Measurements from ENCODE around the gene CD84. TPM values are rescaled to one million over a fixed set of nuclear protein-coding genes. Genes with fewer than 3 reads are reported as not detected.

The CD84 gene
- total RNA-seq, 1 experiment from 2014 or later: not detected

DNA sequence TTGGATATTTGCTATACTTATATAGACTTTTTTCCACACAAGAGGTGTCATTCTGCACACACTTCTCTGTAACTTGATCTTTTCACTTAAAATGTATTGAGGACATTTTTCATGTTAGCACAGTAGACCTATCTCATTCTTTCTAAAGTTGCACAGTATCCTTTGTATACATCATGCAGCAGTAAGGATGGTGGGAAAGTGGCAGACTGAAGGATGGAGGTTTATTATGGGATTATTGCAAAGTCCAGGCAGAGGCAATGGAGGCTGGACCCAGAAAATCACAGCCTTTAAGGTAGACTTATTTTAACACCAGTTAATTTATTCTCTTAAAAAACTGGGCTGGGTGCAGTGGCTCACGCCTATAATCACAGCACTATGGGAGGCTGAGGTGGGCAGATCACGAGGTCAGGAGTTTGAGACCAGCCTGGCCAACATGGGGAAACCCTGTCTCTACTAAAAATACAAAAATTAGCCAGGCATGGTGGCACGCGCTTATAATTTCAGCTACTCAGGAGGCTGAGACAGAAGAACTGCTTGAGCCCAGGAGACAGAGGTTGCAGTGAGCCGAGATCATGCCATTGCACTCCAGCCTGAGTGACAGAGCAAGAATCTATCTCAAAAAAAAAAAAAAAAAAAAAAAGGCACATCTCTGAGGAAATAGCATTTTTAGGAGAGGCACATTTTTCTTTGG, 41.8 kb upstream of the CD84 start:
- intact Hi-C loops (cut with micrococcal nuclease): no loop called here
- BruUV-seq (replicated peaks): no TSS peak
- no peaks in the 10 kb centered on the region for H3K36me3 ChIP-seq (ENCODE audit: low read depth, low read length)
- ChIA-PET CTCF (no interaction called here), POLR2A (ENCODE audit: unreplicated experiment) (no interaction called here)
- H3K9ac ChIP-seq (ENCODE audit: low read length): no peak overlapping the region
- H3K9me2 ChIP-seq (replicated peaks; ENCODE audit: low read length): no peaks in the 10 kb centered on the region
- no peaks in the 10 kb centered on the region for H4K20me1 ChIP-seq (ENCODE audit: low read length)
- ATAC-seq (no peak), DNase-seq (no peak)
- peaks cover 67% of the 10 kb centered on the region for H3K27me3 ChIP-seq (ENCODE audit: low read length)
- H3K27ac ChIP-seq (ENCODE audit: low read length): no peak overlapping the region
- no peaks in the 10 kb centered on the region for H3K4me1 ChIP-seq (ENCODE audit: insufficient read depth, low read length)
- H3K79me2 ChIP-seq (ENCODE audit: low read length): no peaks in the 10 kb centered on the region
- no peak for TF ChIP-seq EZH2 (IDR thresholded peaks at IDR 0.05; ENCODE audit: low read length, unreplicated experiment)
- no peak for TF ChIP-seq EZH2phosphoT487 (IDR thresholded peaks at IDR 0.05; ENCODE audit: borderline replicate concordance, low read length)
- TF ChIP-seq, protein P1, sequence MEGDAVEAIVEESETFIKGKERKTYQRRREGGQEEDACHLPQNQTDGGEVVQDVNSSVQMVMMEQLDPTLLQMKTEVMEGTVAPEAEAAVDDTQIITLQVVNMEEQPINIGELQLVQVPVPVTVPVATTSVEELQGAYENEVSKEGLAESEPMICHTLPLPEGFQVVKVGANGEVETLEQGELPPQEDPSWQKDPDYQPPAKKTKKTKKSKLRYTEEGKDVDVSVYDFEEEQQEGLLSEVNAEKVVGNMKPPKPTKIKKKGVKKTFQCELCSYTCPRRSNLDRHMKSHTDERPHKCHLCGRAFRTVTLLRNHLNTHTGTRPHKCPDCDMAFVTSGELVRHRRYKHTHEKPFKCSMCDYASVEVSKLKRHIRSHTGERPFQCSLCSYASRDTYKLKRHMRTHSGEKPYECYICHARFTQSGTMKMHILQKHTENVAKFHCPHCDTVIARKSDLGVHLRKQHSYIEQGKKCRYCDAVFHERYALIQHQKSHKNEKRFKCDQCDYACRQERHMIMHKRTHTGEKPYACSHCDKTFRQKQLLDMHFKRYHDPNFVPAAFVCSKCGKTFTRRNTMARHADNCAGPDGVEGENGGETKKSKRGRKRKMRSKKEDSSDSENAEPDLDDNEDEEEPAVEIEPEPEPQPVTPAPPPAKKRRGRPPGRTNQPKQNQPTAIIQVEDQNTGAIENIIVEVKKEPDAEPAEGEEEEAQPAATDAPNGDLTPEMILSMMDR (conservative IDR thresholded peaks at IDR 0.05; ENCODE audit: low read depth, low read length): no peak
- no peak overlapping the region for H3K4me3 ChIP-seq (ENCODE audit: low read length)
- H2AFZ ChIP-seq (ENCODE audit: low read length): no peak overlapping the region
- H3K4me2 ChIP-seq (ENCODE audit: low read length): no peak overlapping the region
- no peaks in the 10 kb centered on the region for H3K9me3 ChIP-seq (ENCODE audit: low read length)
- H3F3A ChIP-seq (ENCODE audit: low read length, unreplicated experiment): no peaks in the 10 kb centered on the region

DNA sequence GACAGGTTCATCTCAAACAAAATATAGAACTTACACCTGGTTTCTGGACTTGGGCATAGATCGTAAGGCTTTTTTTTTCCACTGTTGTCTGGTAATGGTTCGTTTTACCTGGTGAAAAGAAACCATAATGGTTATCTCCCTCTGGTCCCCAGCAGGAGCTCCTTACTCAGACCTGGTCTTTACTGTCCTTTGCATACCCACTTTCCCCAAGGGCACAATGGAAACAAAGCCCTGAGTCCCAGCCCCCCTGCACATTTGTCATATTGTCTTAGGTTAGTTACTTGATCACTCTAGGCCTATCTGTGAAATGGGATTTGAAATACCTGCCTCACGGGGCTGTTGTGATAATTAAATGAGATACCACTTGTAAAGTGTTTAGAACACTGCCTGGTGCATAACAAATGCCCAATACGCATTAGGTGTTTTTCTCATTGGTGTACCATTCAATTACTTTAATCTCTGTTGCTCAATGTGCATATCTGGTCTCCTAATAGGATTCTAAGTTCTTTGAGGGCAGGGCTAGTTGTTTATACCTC, 40.5 kb upstream of the CD84 start:
- no peaks in the 10 kb centered on the region for H3K9me3 ChIP-seq (ENCODE audit: low read length)
- H3K27ac ChIP-seq (ENCODE audit: low read length): no peak overlapping the region
- ChIA-PET POLR2A (ENCODE audit: unreplicated experiment) (no interaction called here), CTCF (no interaction called here)
- BruUV-seq (replicated peaks): no TSS peak
- no peak overlapping the region for H2AFZ ChIP-seq (ENCODE audit: low read length)
- TF ChIP-seq, protein P1 (conservative IDR thresholded peaks at IDR 0.05; ENCODE audit: low read depth, low read length): no peak
- no peak for TF ChIP-seq EZH2phosphoT487 (IDR thresholded peaks at IDR 0.05; ENCODE audit: borderline replicate concordance, low read length)
- no peak for TF ChIP-seq EZH2 (IDR thresholded peaks at IDR 0.05; ENCODE audit: low read length, unreplicated experiment)
- H3K4me2 ChIP-seq (ENCODE audit: low read length): no peak overlapping the region
- intact Hi-C loops (cut with micrococcal nuclease): no loop called here
- no peak overlapping the region for H3K4me3 ChIP-seq (ENCODE audit: low read length)
- no peaks in the 10 kb centered on the region for H3K79me2 ChIP-seq (ENCODE audit: low read length)
- no peak for ATAC-seq
- no peaks in the 10 kb centered on the region for H4K20me1 ChIP-seq (ENCODE audit: low read length)
- no peak overlapping the region for H3K9ac ChIP-seq (ENCODE audit: low read length)
- DNase-seq: no peak
- no peaks in the 10 kb centered on the region for H3K36me3 ChIP-seq (ENCODE audit: low read depth, low read length)
- no peaks in the 10 kb centered on the region for H3K4me1 ChIP-seq (ENCODE audit: insufficient read depth, low read length)
- H3K27me3 ChIP-seq (ENCODE audit: low read length): peaks cover 62% of the 10 kb centered on the region
- no peaks in the 10 kb centered on the region for H3K9me2 ChIP-seq (replicated peaks; ENCODE audit: low read length)
- H3F3A ChIP-seq (ENCODE audit: low read length, unreplicated experiment): no peaks in the 10 kb centered on the region

DNA sequence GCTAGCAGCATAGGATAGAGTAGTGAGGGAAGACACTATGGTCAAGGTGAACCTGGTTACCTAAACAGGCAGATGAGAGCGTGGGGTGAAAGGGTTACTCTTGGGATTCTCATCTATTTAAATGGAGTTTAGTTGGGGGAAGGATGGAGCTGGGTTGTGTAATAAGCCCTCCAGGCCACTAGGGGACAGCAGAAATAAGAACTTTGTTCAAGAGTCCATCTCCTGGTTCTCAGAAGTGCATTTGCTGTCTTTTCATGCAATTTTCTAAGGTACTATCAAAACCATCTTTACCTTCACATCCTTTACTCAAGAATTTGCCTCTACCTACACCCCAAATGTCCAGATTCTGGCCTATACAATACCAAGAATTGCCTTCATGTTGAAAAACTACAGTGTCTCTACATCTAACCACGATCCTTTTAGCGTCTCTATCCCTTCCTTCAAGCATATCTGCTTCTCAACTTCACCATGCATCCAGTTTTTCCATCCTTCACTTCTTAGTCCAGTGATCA, 39.5 kb upstream of the CD84 start:
- CTCF ChIA-PET: no interaction called here
- H3K9ac ChIP-seq (ENCODE audit: low read length): no peak overlapping the region
- no peak overlapping the region for H3K27ac ChIP-seq (ENCODE audit: low read length)
- H3F3A ChIP-seq (ENCODE audit: low read length, unreplicated experiment): no peaks in the 10 kb centered on the region
- intact Hi-C loops (cut with micrococcal nuclease): no loop called here
- DNase-seq (peak; percentile 38), ATAC-seq (no peak)
- no TSS peak for BruUV-seq (replicated peaks)
- POLR2A ChIA-PET (ENCODE audit: unreplicated experiment): no interaction called here
- TF ChIP-seq EZH2 (IDR thresholded peaks at IDR 0.05; ENCODE audit: low read length, unreplicated experiment) (no peak), EZH2phosphoT487 (IDR thresholded peaks at IDR 0.05; ENCODE audit: borderline replicate concordance, low read length) (no peak)
- TF ChIP-seq, protein P1 (conservative IDR thresholded peaks at IDR 0.05; ENCODE audit: low read depth, low read length): peak; percentile 68
- H3K4me2 ChIP-seq (ENCODE audit: low read length): no peak overlapping the region
- H3K79me2 ChIP-seq (ENCODE audit: low read length): no peaks in the 10 kb centered on the region
- no peak overlapping the region for H2AFZ ChIP-seq (ENCODE audit: low read length)
- H4K20me1 ChIP-seq (ENCODE audit: low read length): no peaks in the 10 kb centered on the region
- H3K4me1 ChIP-seq (ENCODE audit: insufficient read depth, low read length): no peaks in the 10 kb centered on the region
- no peak overlapping the region for H3K4me3 ChIP-seq (ENCODE audit: low read length)
- H3K9me3 ChIP-seq (ENCODE audit: low read length): no peaks in the 10 kb centered on the region
- no peaks in the 10 kb centered on the region for H3K36me3 ChIP-seq (ENCODE audit: low read depth, low read length)
- peaks cover 59% of the 10 kb centered on the region for H3K27me3 ChIP-seq (ENCODE audit: low read length)
- no peaks in the 10 kb centered on the region for H3K9me2 ChIP-seq (replicated peaks; ENCODE audit: low read length)

Data from PC-3 (cell line).